GM11168 (cell line): Measurements from ENCODE around the gene PCDHB16.
"Not testable (repeated sequence)": the region's sequence is repeated elsewhere in the genome, so short reads cannot be mapped to it uniquely, and the experiment has no call there.

ENCODE experiments used
- in situ Hi-C: fragments of 300-500 bp; cut with MboI; formaldehyde crosslinking; loops from one replicate; pipeline ENCODE4 v1.12.0; 2022; ENCODE audit warnings: low sequenced_read_pairs; ENCODE audit not compliant: unreplicated experiment

The PCDHB16 gene

GRCh38 chr5:141224844-141225243 lies 42.7 kb downstream of the PCDHB16 start:
- in situ Hi-C loops = not testable (repeated sequence)

GRCh38 chr5:141225421-141225820 lies 43.2 kb downstream of the PCDHB16 start:
- in situ Hi-C loops = not testable (repeated sequence)

DNA sequence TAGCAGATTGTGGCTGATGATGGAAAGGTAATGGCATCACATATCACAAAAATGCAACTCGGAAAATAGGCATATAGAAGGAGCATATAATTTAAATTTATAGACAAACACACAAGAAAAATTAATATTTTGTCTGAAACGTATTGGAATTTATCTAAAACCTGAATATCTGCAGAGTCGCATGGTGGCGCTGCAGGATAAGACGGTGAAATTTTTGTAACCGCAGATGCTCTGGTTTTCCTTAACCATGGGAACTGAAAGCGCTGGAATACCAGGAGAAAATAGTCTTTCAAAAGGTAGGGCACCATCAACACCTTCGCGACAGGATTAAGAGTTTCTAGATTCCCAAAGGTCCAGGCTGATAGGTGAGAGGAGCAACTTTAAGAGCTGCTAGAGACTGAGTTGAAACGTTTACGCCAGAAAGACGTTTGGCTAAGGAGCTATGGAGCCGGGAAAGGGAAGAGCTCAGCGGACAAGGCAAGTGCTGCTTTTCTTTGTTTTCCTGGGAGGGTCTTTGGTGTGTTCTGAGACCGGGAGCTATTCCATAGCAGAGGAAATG lies 52.0 kb downstream of the PCDHB16 start:
- in situ Hi-C loops = no loop called here
